Liver (tissue), 9 donors: ENCODE results near the gene PTPRQ. TPM values are rescaled to one million over a fixed set of nuclear protein-coding genes. Genes with fewer than 3 reads are reported as not detected.

Experiments
- DNase-seq: peaks from one replicate; pipeline ENCODE4 v3.0.0-alpha.2; 2017; ENCODE audit warnings: low spot score
- H3K27ac ChIP-seq, 2 donors: one replicate each; pipeline ENCODE4 v1.7.0; 2013; ENCODE audit warnings: inconsistent platforms in 2 of 2, low read length in 2 of 2, control low read depth in 1 of 2, low read depth in 1 of 2, mild to moderate bottlenecking in 1 of 2
- H3K27me3 ChIP-seq, 4 donors: one replicate each; pipeline versions ENCODE4 v1.6.1 to v1.7.0; 2013; ENCODE audit warnings: low read length in 3 of 4, inconsistent platforms in 1 of 4, mild to moderate bottlenecking in 1 of 4, moderate library complexity in 1 of 4; ENCODE audit not compliant: control insufficient read depth in 4 of 4, insufficient read depth in 4 of 4
- H3K36me3 ChIP-seq, 4 donors: one replicate each; pipeline versions ENCODE4 v1.6.1 to v1.7.0; 2013; ENCODE audit warnings: low read length in 3 of 4, mild to moderate bottlenecking in 3 of 4, low read depth in 1 of 4, moderate library complexity in 1 of 4; ENCODE audit not compliant: control insufficient read depth in 4 of 4, insufficient read depth in 3 of 4
- H3K4me1 ChIP-seq, 4 donors: one replicate each; pipeline versions ENCODE4 v1.6.1 to v1.7.0; 2013; ENCODE audit warnings: low read length in 3 of 4, mild to moderate bottlenecking in 3 of 4, moderate library complexity in 1 of 4; ENCODE audit not compliant: control insufficient read depth in 4 of 4, insufficient read depth in 4 of 4
- H3K4me3 ChIP-seq, 3 donors: one replicate each; pipeline versions ENCODE4 v1.6.1 to v1.7.0; 2013; ENCODE audit warnings: low read length in 3 of 3, control low read depth in 1 of 3, low read depth in 1 of 3, mild to moderate bottlenecking in 1 of 3
- H3K9ac ChIP-seq, 2 donors: one replicate each; pipeline ENCODE4 v1.7.0; 2013; ENCODE audit warnings: low read length in 2 of 2, mild to moderate bottlenecking in 2 of 2, moderate library complexity in 2 of 2, control low read depth in 1 of 2, low read depth in 1 of 2
- H3K9me3 ChIP-seq, 4 donors: one replicate each; pipeline versions ENCODE4 v1.6.1 to v1.7.0; 2013; ENCODE audit warnings: low read length in 3 of 4; ENCODE audit not compliant: control insufficient read depth in 4 of 4
- EGR1 ChIP-seq, 2 donors: IDR thresholded peaks; 2 replicates each; pipeline ENCODE4 v1.6.1; 2016 to 2018; ENCODE audit warnings: antibody characterized with exemption in 2 of 2, low read depth in 2 of 2
- FOXA1 ChIP-seq: IDR thresholded peaks from 2 replicates; pipeline ENCODE4 v1.6.1; 2016; ENCODE audit warnings: antibody characterized with exemption
- FOXA2 ChIP-seq: IDR thresholded peaks from 2 replicates; pipeline ENCODE4 v1.6.1; 2016; ENCODE audit warnings: antibody characterized with exemption
- GABPA ChIP-seq, 2 donors: IDR thresholded peaks in 1 of 2; conservative IDR thresholded peaks in 1 of 2; 2 replicates each; pipeline ENCODE4 v1.6.1; 2016; ENCODE audit warnings: antibody characterized with exemption in 2 of 2, mild to moderate bottlenecking in 1 of 2, moderate library complexity in 1 of 2
- HNF4A ChIP-seq, 2 donors: conservative IDR thresholded peaks; 2 replicates each; pipeline ENCODE4 v1.6.1; 2016; ENCODE audit warnings: antibody characterized with exemption in 2 of 2, mild to moderate bottlenecking in 2 of 2
- HNF4G ChIP-seq: IDR thresholded peaks from 2 replicates; pipeline ENCODE4 v1.6.1; 2016; ENCODE audit warnings: antibody characterized with exemption
- NR2F2 ChIP-seq: IDR thresholded peaks from 2 replicates; pipeline ENCODE4 v1.6.1; 2016; ENCODE audit warnings: antibody characterized with exemption
- RAD21 ChIP-seq, 2 donors: IDR thresholded peaks; 2 replicates each; pipeline ENCODE4 v1.6.1; 2016; ENCODE audit warnings: antibody characterized with exemption in 2 of 2, mild to moderate bottlenecking in 2 of 2
- REST ChIP-seq: IDR thresholded peaks from 2 replicates; pipeline ENCODE4 v1.6.1; 2016; ENCODE audit warnings: antibody characterized with exemption, mild to moderate bottlenecking
- RXRA ChIP-seq, 2 donors: IDR thresholded peaks; 2 replicates each; pipeline ENCODE4 v1.6.1; 2017 to 2018; ENCODE audit warnings: antibody characterized with exemption in 2 of 2, mild to moderate bottlenecking in 1 of 2
- TAF1 ChIP-seq: conservative IDR thresholded peaks from 2 replicates; pipeline ENCODE4 v1.6.1; 2016; ENCODE audit warnings: antibody characterized with exemption, mild to moderate bottlenecking
- YY1 ChIP-seq: IDR thresholded peaks from 2 replicates; pipeline ENCODE4 v1.6.1; 2016; ENCODE audit warnings: antibody characterized with exemption, mild to moderate bottlenecking
- WGBS: extraction: QIAGEN DNeasy Blood & Tissue Kit; methylation state at CpG from one replicate; pipeline ENCODE4 v1.1.7; 2013; 5-methylcytosine and 5-hydroxymethylcytosine counted together
- polyA plus RNA-seq, 2 donors: library from polyadenylated mRNA; stranded (reverse) in 1 of 2; unstranded in 1 of 2; fragments of 200-250 nt in 1 of 2; fragments of >200 nt in 1 of 2; fragmentation: Nextera tagmentation in 1 of 2; extraction: Ambion mirVana in 1 of 2; gene quantifications; one replicate each; pipeline versions ENCODE4 v1.2.1 to v1.2.3, GENCODE V29; 2013 to 2015
- total RNA-seq, 2 donors: library from RNA; depleted of rRNA; stranded (reverse); fragments of >200 nt; gene quantifications; one replicate each; pipeline ENCODE4 v1.2.3, GENCODE V29; 2014
- TF ChIP-seq, protein P1 (sequence below): IDR thresholded peaks from 2 replicates; pipeline ENCODE4 v1.6.1; 2016; ENCODE audit warnings: antibody characterized with exemption
- TF ChIP-seq, protein P2 (sequence below): fragments of 150-350 bp; IDR thresholded peaks from 2 replicates; pipeline ENCODE4 v1.5.1; 2017; ENCODE audit warnings: improper control_type of control experiment, low read depth, low read length; ENCODE audit not compliant: missing input control
- TF ChIP-seq, protein P3 (sequence below): IDR thresholded peaks from 2 replicates; pipeline ENCODE4 v1.6.1; 2016; ENCODE audit warnings: antibody characterized with exemption
- TF ChIP-seq, protein P4 (sequence below): IDR thresholded peaks from 2 replicates; pipeline ENCODE4 v1.6.1; 2016; ENCODE audit warnings: antibody characterized with exemption
- donor health status: healthy.
- donor health status: healthy.
- donor health status: healthy.
- donor health status: healthy.
- donor health status: healthy.

PTPRQ gene
- total and polyA plus RNA-seq, 4 donors = 0.02 to 0.08 (median 0.04) TPM

GRCh38 chr12:80556566-80556965 lies 112.5 kb downstream of the PTPRQ start:
- Histone ChIP-seq H3K27ac (no peak overlapping the region), H3K9me3 (no peaks in the 10 kb centered on the region), H3K4me1 (no peaks in the 10 kb centered on the region), H3K4me3 (no peak overlapping the region), H3K9ac (no peak overlapping the region), H3K36me3 (no peaks in the 10 kb centered on the region), H3K27me3 (no peaks in the 10 kb centered on the region)
- no peak for TF ChIP-seq HNF4A (conservative IDR thresholded peaks at IDR 0.05)
- TF ChIP-seq, protein P1, sequence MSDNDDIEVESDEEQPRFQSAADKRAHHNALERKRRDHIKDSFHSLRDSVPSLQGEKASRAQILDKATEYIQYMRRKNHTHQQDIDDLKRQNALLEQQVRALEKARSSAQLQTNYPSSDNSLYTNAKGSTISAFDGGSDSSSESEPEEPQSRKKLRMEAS = no peak
- no peak for TF ChIP-seq FOXA1
- TF ChIP-seq, protein P2, sequence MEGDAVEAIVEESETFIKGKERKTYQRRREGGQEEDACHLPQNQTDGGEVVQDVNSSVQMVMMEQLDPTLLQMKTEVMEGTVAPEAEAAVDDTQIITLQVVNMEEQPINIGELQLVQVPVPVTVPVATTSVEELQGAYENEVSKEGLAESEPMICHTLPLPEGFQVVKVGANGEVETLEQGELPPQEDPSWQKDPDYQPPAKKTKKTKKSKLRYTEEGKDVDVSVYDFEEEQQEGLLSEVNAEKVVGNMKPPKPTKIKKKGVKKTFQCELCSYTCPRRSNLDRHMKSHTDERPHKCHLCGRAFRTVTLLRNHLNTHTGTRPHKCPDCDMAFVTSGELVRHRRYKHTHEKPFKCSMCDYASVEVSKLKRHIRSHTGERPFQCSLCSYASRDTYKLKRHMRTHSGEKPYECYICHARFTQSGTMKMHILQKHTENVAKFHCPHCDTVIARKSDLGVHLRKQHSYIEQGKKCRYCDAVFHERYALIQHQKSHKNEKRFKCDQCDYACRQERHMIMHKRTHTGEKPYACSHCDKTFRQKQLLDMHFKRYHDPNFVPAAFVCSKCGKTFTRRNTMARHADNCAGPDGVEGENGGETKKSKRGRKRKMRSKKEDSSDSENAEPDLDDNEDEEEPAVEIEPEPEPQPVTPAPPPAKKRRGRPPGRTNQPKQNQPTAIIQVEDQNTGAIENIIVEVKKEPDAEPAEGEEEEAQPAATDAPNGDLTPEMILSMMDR = no peak
- no peak for TF ChIP-seq EGR1 (IDR thresholded peaks at IDR 0.05; ENCODE audit: low read depth in 2 of 2)
- no peak for TF ChIP-seq YY1
- WGBS = 86% methylated on average over 1 of the region's 1 CpG
- no peak for DNase-seq

- no peak overlapping the region for H3K9ac ChIP-seq
- DNase-seq = no peak
- TF ChIP-seq NR2F2 (no peak), HNF4A (conservative IDR thresholded peaks at IDR 0.05) (no peak), GABPA (IDR thresholded peaks at IDR 0.05 in 1 of 2, conservative IDR thresholded peaks at IDR 0.05 in 1 of 2) (no peak), REST (no peak), HNF4G (no peak), FOXA1 (no peak), RXRA (IDR thresholded peaks at IDR 0.05) (no peak), FOXA2 (no peak), EGR1 (IDR thresholded peaks at IDR 0.05; ENCODE audit: low read depth in 2 of 2) (no peak), TAF1 (no peak), YY1 (no peak), RAD21 (IDR thresholded peaks at IDR 0.05) (no peak)
- TF ChIP-seq, protein P2 = no peak
- TF ChIP-seq, protein P1 = no peak
- TF ChIP-seq, protein P3, sequence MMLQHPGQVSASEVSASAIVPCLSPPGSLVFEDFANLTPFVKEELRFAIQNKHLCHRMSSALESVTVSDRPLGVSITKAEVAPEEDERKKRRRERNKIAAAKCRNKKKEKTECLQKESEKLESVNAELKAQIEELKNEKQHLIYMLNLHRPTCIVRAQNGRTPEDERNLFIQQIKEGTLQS = no peak
- TF ChIP-seq, protein P4, sequence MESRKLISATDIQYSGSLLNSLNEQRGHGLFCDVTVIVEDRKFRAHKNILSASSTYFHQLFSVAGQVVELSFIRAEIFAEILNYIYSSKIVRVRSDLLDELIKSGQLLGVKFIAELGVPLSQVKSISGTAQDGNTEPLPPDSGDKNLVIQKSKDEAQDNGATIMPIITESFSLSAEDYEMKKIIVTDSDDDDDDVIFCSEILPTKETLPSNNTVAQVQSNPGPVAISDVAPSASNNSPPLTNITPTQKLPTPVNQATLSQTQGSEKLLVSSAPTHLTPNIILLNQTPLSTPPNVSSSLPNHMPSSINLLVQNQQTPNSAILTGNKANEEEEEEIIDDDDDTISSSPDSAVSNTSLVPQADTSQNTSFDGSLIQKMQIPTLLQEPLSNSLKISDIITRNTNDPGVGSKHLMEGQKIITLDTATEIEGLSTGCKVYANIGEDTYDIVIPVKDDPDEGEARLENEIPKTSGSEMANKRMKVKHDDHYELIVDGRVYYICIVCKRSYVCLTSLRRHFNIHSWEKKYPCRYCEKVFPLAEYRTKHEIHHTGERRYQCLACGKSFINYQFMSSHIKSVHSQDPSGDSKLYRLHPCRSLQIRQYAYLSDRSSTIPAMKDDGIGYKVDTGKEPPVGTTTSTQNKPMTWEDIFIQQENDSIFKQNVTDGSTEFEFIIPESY = no peak
- H3K4me3 ChIP-seq = no peak overlapping the region
- WGBS = 57% methylated on average over 1 of the region's 1 CpG
- no peaks in the 10 kb centered on the region for H3K9me3 ChIP-seq
- no peaks in the 10 kb centered on the region for H3K36me3 ChIP-seq
- no peaks in the 10 kb centered on the region for H3K4me1 ChIP-seq
- H3K27ac ChIP-seq = no peak overlapping the region
- no peaks in the 10 kb centered on the region for H3K27me3 ChIP-seq
Measured at GRCh38 chr12:80559766-80560165, 115.7 kb downstream of the PTPRQ start.
